Activated CD8-positive, alpha-beta T cell treated with anti-CD3 and anti-CD28 coated beads, Interleukin-2, amount 10 ng/mL, durations not matched to agents 7 days and 5 days (primary cell): ENCODE results near the gene IQSEC3. TPM values are rescaled to one million over a fixed set of nuclear protein-coding genes. Genes with fewer than 3 reads are reported as not detected.
A peak's percentile ranks its signal among the peaks of the same experiment; 100 is the strongest.
"Not testable (repeated sequence)": the region's sequence is repeated elsewhere in the genome, so short reads cannot be mapped to it uniquely, and the experiment has no call there.

Experiments used
- ATAC-seq: fragments of 150-1000 bp; cut with Tn5 transposase; one replicate; pipeline ENCODE4 v1.10.0; 2021; ENCODE audit warnings: moderate library complexity
- CTCF ChIA-PET: fragments of 350-600 bp; sonication (Branson Sonifier 250); formaldehyde crosslinking; loops from one replicate; lab custom pipeline; 2021; ENCODE audit warnings: antibody characterized with exemption; lab: Charles Lee
- POLR2A ChIA-PET: fragments of 350-600 bp; sonication (Branson Sonifier 250); formaldehyde crosslinking; loops from one replicate; lab custom pipeline; 2021; ENCODE audit warnings: antibody characterized with exemption; lab: Charles Lee
- DNase-seq: peaks from one replicate; pipeline ENCODE4 v3.0.0-alpha.2; 2020
- H3K27ac Mint-ChIP-seq: one replicate; pipeline ENCODE4 v1.8.0; 2021; ENCODE audit warnings: mild to moderate bottlenecking, mixed read lengths
- H3K27me3 Mint-ChIP-seq: one replicate; pipeline ENCODE4 v1.8.0; 2021; ENCODE audit warnings: low read depth, mixed read lengths
- H3K36me3 Mint-ChIP-seq: one replicate; pipeline ENCODE4 v1.8.0; 2021; ENCODE audit warnings: low read depth, mixed read lengths
- H3K4me1 Mint-ChIP-seq: one replicate; pipeline ENCODE4 v1.8.0; 2021; ENCODE audit warnings: low read depth, mixed read lengths
- H3K4me3 Mint-ChIP-seq: one replicate; pipeline ENCODE4 v1.8.0; 2021; ENCODE audit warnings: mild to moderate bottlenecking, mixed read lengths
- H3K9me3 Mint-ChIP-seq: one replicate; pipeline ENCODE4 v1.8.0; 2022; ENCODE audit warnings: mixed read lengths; ENCODE audit not compliant: insufficient read depth
- total RNA-seq, 2 experiments: library from RNA; stranded (reverse); gene quantifications; one replicate each; pipeline ENCODE4 v1.2.3, GENCODE V29; 2021

The IQSEC3 gene
- total RNA-seq, 2 experiments from 2014 or later, result 1.7 to 2.6 TPM

- no peak overlapping the region for H3K4me3 Mint-ChIP-seq
- ChIA-PET POLR2A (no interaction called here), CTCF (no interaction called here)
- H3K27me3 Mint-ChIP-seq, result no peaks in the 10 kb centered on the region
- no peaks in the 10 kb centered on the region for H3K36me3 Mint-ChIP-seq
- H3K27ac Mint-ChIP-seq, result no peak overlapping the region
- H3K4me1 Mint-ChIP-seq, result no peaks in the 10 kb centered on the region
- no peaks in the 10 kb centered on the region for H3K9me3 Mint-ChIP-seq
- ATAC-seq (no peak), DNase-seq (no peak)
These were observed 54.4 kb downstream of the IQSEC3 start for GRCh38 chr12:120951-121350.

GRCh38 chr12:121647-122046, 55.1 kb downstream of the IQSEC3 start:
- no peaks in the 10 kb centered on the region for H3K27me3 Mint-ChIP-seq
- DNase-seq (no peak), ATAC-seq (no peak)
- POLR2A ChIA-PET, result no interaction called here
- no peak overlapping the region for H3K27ac Mint-ChIP-seq
- CTCF ChIA-PET, result no interaction called here
- H3K9me3 Mint-ChIP-seq, result no peaks in the 10 kb centered on the region
- H3K4me3 Mint-ChIP-seq, result no peak overlapping the region
- no peaks in the 10 kb centered on the region for H3K4me1 Mint-ChIP-seq
- H3K36me3 Mint-ChIP-seq, result no peaks in the 10 kb centered on the region

GRCh38 chr12:125075-125474, 58.5 kb downstream of the IQSEC3 start:
- POLR2A ChIA-PET, result interaction anchor here (0.6 kb wide), 1 partner anchor 215 kb away, joined by 4 read pairs; no protein-coding TSS in a partner anchor
- Mint-ChIP-seq H3K9me3 (no peaks in the 10 kb centered on the region), H3K27ac (no peak overlapping the region), H3K4me3 (no peak overlapping the region), H3K36me3 (no peaks in the 10 kb centered on the region), H3K4me1 (no peaks in the 10 kb centered on the region), H3K27me3 (no peaks in the 10 kb centered on the region)
- no peak for ATAC-seq
- DNase-seq, result no peak
- CTCF ChIA-PET, result no interaction called here

- POLR2A ChIA-PET, result no interaction called here
- no peaks in the 10 kb centered on the region for H3K36me3 Mint-ChIP-seq
These were observed 59.0 kb downstream of the IQSEC3 start for GRCh38 chr12:125566-125965.

GRCh38 chr12:128079-128478, 61.5 kb downstream of the IQSEC3 start:
- no peaks in the 10 kb centered on the region for H3K27me3 Mint-ChIP-seq
- ChIA-PET POLR2A (no interaction called here), CTCF (no interaction called here)
- DNase-seq (no peak), ATAC-seq (no peak)
- H3K27ac Mint-ChIP-seq, result no peak overlapping the region
- H3K4me3 Mint-ChIP-seq, result no peak overlapping the region
- no peaks in the 10 kb centered on the region for H3K36me3 Mint-ChIP-seq
- no peaks in the 10 kb centered on the region for H3K4me1 Mint-ChIP-seq
- no peaks in the 10 kb centered on the region for H3K9me3 Mint-ChIP-seq

More at GRCh38 chr12:125566-125965, 59.0 kb downstream of the IQSEC3 start:
- DNase-seq (no peak), ATAC-seq (no peak)
- CTCF ChIA-PET, result no interaction called here
- H3K9me3 Mint-ChIP-seq, result no peaks in the 10 kb centered on the region
- H3K4me3 Mint-ChIP-seq, result no peak overlapping the region
- H3K4me1 Mint-ChIP-seq, result no peaks in the 10 kb centered on the region
- no peak overlapping the region for H3K27ac Mint-ChIP-seq
- H3K27me3 Mint-ChIP-seq, result no peaks in the 10 kb centered on the region

- Mint-ChIP-seq H3K36me3 (no peaks in the 10 kb centered on the region), H3K9me3 (no peaks in the 10 kb centered on the region), H3K27ac (no peak overlapping the region), H3K27me3 (no peaks in the 10 kb centered on the region), H3K4me1 (no peaks in the 10 kb centered on the region), H3K4me3 (no peak overlapping the region)
- CTCF ChIA-PET, result no interaction called here
- DNase-seq (no peak), ATAC-seq (no peak)
- POLR2A ChIA-PET, result no interaction called here
These were observed 62.4 kb downstream of the IQSEC3 start for GRCh38 chr12:129001-129400.

GRCh38 chr12:130519-130918, 64.0 kb downstream of the IQSEC3 start:
- Mint-ChIP-seq H3K36me3 (no peaks in the 10 kb centered on the region), H3K4me3 (no peak overlapping the region), H3K4me1 (no peaks in the 10 kb centered on the region), H3K27me3 (no peaks in the 10 kb centered on the region), H3K27ac (no peak overlapping the region), H3K9me3 (no peaks in the 10 kb centered on the region)
- DNase-seq (no peak), ATAC-seq (no peak)
- CTCF ChIA-PET, result no interaction called here
- POLR2A ChIA-PET, result no interaction called here

GRCh38 chr12:131008-131407, 64.4 kb downstream of the IQSEC3 start:
- CTCF ChIA-PET, result no interaction called here
- H3K4me1 Mint-ChIP-seq, result no peaks in the 10 kb centered on the region
- no peaks in the 10 kb centered on the region for H3K36me3 Mint-ChIP-seq
- DNase-seq (no peak), ATAC-seq (no peak)
- POLR2A ChIA-PET, result no interaction called here
- H3K9me3 Mint-ChIP-seq, result no peaks in the 10 kb centered on the region
- H3K4me3 Mint-ChIP-seq, result no peak overlapping the region
- no peaks in the 10 kb centered on the region for H3K27me3 Mint-ChIP-seq
- H3K27ac Mint-ChIP-seq, result no peak overlapping the region

GRCh38 chr12:131732-132495, 65.3 kb downstream of the IQSEC3 start:
- ATAC-seq (no peak), DNase-seq (no peak)
- no peak overlapping the region for H3K27ac Mint-ChIP-seq
- H3K27me3 Mint-ChIP-seq, result no peaks in the 10 kb centered on the region
- no peak overlapping the region for H3K4me3 Mint-ChIP-seq
- ChIA-PET POLR2A (no interaction called here), CTCF (interaction anchor here (1.0 kb wide), 1 partner anchor 88 kb away, joined by 3 read pairs; no protein-coding TSS in a partner anchor)
- H3K9me3 Mint-ChIP-seq, result no peaks in the 10 kb centered on the region
- H3K4me1 Mint-ChIP-seq, result no peaks in the 10 kb centered on the region
- H3K36me3 Mint-ChIP-seq, result no peaks in the 10 kb centered on the region

GRCh38 chr12:133616-134232, 67.2 kb downstream of the IQSEC3 start:
- H3K27me3 Mint-ChIP-seq, H3K9me3 Mint-ChIP-seq, H3K4me3 Mint-ChIP-seq, ATAC-seq, H3K4me1 Mint-ChIP-seq, DNase-seq, CTCF ChIA-PET, H3K36me3 Mint-ChIP-seq, H3K27ac Mint-ChIP-seq, POLR2A ChIA-PET: not testable (repeated sequence)

GRCh38 chr12:135138-135537, 68.6 kb downstream of the IQSEC3 start:
- no peak for DNase-seq
- H3K9me3 Mint-ChIP-seq, result no peaks in the 10 kb centered on the region
- ATAC-seq, result no peak
- CTCF ChIA-PET, result no interaction called here
- peaks cover 5% of the 10 kb centered on the region for H3K4me1 Mint-ChIP-seq
- H3K27me3 Mint-ChIP-seq, result peaks cover 10% of the 10 kb centered on the region
- no peaks in the 10 kb centered on the region for H3K36me3 Mint-ChIP-seq
- no peak overlapping the region for H3K4me3 Mint-ChIP-seq
- POLR2A ChIA-PET, result no interaction called here
- no peak overlapping the region for H3K27ac Mint-ChIP-seq

GRCh38 chr12:138171-138897, 71.8 kb downstream of the IQSEC3 start:
- Mint-ChIP-seq H3K36me3 (no peaks in the 10 kb centered on the region), H3K9me3 (no peaks in the 10 kb centered on the region), H3K4me3 (peak overlapping the region; percentile 74), H3K4me1 (peaks cover 11% of the 10 kb centered on the region), H3K27me3 (peaks cover 16% of the 10 kb centered on the region), H3K27ac (no peak overlapping the region)
- DNase-seq (no peak), ATAC-seq (no peak)
- POLR2A ChIA-PET, result no interaction called here
- CTCF ChIA-PET, result interaction anchor here (1.2 kb wide), 1 partner anchor 15 kb away, joined by 4 read pairs; no protein-coding TSS in a partner anchor
